Right ventricle myocardium inferior (tissue), 1 donor: ENCODE results near the gene STIL. TPM values are rescaled to one million over a fixed set of nuclear protein-coding genes. Genes with fewer than 3 reads are reported as not detected.
"Not testable (repeated sequence)": the region's sequence is repeated elsewhere in the genome, so short reads cannot be mapped to it uniquely, and the experiment has no call there.

Experiments used
- ATAC-seq: fragments of 200-7000 bp; cut with Tn5 transposase; one replicate; pipeline ENCODE4 v1.9.1; 2020; ENCODE audit warnings: mild to moderate bottlenecking, moderate library complexity
- DNase-seq: peaks from one replicate; pipeline ENCODE4 v3.0.0; 2021; ENCODE audit errors: missing footprints
- intact Hi-C: fragments of 100-400 bp; cut with DNase I; formaldehyde crosslinking; loops from one replicate; pipeline ENCODE4 v1.11.0; 2022
- total RNA-seq: library from RNA; stranded (reverse); fragmentation: NEBNext Ultra II Directional; extraction: Animal tissue kit (Norgen Biotek cat#: 25700); gene quantifications from one replicate; pipeline ENCODE4 v1.2.1, GENCODE V29; 2021
- donor health status: DM: no; HTN: yes; CAD: no; lungs with severe emphysema.

STIL gene
- total RNA-seq, 1 donor from 2014 or later: 0.73 TPM

DNA sequence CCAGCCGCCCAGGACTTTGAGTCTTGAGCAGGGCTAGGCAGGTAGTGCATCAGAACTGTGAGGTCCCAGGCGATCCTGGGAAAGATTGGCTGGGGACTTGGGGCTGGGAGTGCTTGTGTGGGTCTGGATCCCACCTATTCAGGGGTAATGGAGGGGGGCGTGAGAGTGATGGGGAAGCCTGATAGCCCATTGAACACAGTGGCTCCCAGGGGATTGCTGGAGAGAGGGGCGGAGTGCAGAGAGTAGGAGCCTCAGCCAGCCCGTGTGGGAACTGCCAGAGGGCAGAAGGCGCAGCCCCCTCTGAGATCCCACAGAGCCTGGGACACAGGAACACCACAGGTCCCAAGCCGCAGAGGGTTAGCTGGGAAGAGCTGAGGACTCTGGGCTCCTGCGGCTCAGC, 104.9 kb downstream of the STIL start:
- intact Hi-C loops: no loop called here
- no peak for ATAC-seq
- no peak for DNase-seq

DNA sequence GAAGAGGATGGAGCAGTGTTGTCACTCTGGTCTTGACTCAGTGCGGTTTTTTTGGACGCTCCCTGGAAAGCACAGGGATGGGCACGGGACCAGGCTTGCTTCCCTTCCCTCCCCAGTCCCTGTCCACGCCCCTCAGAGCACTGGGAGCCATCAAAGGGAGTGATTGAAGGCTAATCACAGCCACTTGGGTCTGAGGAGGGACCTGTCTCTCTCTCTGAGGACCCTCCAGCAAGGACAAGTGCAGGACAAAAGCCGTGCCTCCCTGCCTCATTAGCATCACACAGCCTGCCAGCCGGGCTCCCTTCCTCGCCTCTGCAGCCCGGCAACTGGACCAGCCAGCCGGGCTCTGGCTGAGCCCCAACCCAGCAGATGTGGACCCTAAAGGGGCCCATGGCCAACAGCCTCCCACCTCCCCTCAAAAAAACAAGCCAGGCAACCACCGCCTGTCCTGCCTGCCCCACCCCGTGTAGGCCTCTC, 105.5 kb downstream of the STIL start:
- DNase-seq: no peak
- ATAC-seq: no peak
- intact Hi-C loops: no loop called here

DNA sequence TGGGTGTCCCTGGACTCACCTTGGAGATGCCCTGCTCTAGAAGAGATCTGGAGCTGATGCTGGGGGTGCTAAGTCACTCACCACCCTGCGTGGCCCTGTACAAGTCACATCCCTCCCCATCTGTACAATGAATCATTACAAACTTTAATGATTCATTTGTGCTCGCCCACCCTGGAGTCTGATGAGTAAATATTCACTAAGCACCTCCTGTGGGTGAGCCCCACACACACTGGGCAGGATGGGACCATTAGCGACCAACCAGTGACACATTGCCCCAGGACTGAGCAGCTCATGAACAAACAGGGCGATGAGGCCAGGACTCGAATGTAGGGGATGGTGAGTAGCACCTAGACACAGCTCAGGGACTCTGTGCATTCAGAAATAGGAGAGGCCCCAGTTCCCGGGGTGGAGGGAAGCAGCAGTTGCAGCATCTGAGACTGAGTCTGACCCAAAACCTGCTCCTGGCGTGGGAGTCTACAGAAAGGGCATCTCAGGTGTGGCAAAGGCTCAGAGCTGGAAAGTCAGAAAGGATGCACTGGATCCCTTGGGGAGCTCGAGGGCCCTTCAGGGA, 106.1 kb downstream of the STIL start:
- intact Hi-C loops: no loop called here
- DNase-seq: no peak
- no peak for ATAC-seq

DNA sequence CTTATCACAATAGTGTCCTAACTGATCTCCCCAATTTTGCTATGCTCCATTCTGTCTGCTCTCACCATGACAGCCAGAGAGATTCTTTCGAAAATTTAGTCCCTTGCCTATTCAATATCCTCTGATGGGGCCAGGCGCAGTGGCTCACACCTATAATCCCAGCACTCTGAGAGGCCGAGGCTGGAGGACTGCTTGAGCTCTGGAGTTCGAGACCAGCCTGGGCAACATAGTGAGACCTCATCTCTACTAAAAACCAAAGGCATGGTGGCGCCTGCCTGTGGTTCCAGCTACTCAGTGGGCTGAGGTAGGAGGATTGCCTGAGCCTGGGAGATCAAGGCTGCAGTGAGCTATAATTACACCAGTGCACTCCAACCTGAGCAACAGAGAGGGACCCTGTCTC, 108.0 kb downstream of the STIL start:
- intact Hi-C loops: no loop called here
- no peak for ATAC-seq
- DNase-seq: no peak

DNA sequence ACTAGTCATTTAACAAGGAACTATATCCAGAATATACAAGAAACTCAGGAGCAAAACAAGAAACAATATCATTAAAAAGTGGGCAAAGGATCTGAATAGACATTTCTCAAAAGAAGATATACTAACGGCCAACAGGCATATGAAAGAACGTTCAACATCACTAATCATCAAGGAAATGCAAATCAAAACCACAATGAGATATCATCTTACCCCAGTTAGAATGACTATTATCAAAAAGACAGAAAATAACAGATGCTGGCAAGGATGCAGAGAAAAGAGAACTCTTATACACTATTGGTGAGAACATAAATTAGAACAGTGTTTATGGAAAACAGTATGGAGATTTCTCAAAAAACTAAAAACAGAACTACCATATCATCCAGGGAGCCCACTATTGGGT, 110.4 kb downstream of the STIL start:
- ATAC-seq, DNase-seq, intact Hi-C loops: not testable (repeated sequence)

DNA sequence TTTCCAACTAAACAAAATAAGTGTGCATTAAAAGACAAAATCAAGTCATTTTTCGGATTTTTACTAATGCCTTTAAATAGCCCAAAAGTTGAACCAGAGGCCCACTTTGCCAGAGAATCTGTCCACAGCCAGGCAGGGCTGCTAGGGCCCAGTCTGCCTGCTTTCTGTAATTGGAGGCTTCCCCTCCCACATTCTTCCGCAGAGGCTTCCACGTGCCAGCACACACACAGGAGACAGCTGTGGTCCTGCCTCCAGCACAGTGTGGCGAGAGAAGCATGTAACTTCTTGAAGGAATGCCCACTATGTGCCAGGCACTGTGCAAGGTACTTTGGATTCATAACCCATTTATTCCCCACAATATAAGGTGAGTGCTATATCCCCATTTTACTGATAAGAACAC, 112.8 kb downstream of the STIL start:
- DNase-seq: no peak
- intact Hi-C loops: no loop called here
- ATAC-seq: no peak

Other genes with a start within 250 kb of the STIL start
- 0.97 TPM for gene CYP4Z1, start 246.9 kb downstream of the STIL start, total RNA-seq
- gene CYP4A22, start 176.7 kb downstream of the STIL start, total RNA-seq: not detected
- not detected for gene PDZK1IP1, start 124.1 kb downstream of the STIL start, total RNA-seq
- 3.5 TPM for gene TAL1, start 81.9 kb downstream of the STIL start, total RNA-seq
- 77.4 TPM for gene CMPK1, start 19.6 kb upstream of the STIL start, total RNA-seq
- gene FOXE3, start 102.1 kb upstream of the STIL start, total RNA-seq: not detected
- gene FOXD2, start 123.9 kb upstream of the STIL start, total RNA-seq: 0.05 TPM